ENCODE measurements around the gene SLC29A1. TPM values are rescaled to one million over a fixed set of nuclear protein-coding genes. Genes with fewer than 3 reads are reported as not detected.

SLC29A1 gene
- total RNA-seq, 1 donor from 2014 or later, result 41.7 TPM

- DNase-seq, result peak; percentile 47
Observed at GRCh38 chr6:44255871-44256774, 32.7 kb downstream of the SLC29A1 start.

- no peak for DNase-seq
Observed at GRCh38 chr6:44256775-44257024, 33.3 kb downstream of the SLC29A1 start.

GRCh38 chr6:44257025-44257752, 33.8 kb downstream of the SLC29A1 start, which contains the start of gene SLC35B2:
SLC35B2 (minus strand) TSS chr6:44257528; CDS start chr6:44257410, 118 bp downstream.
- peak; percentile 75 for DNase-seq

- no peak for DNase-seq
Observed at GRCh38 chr6:44257753-44258324, 34.4 kb downstream of the SLC29A1 start.

- DNase-seq, result no peak
Observed at GRCh38 chr6:44258325-44258863, 35.0 kb downstream of the SLC29A1 start.

- no peak for DNase-seq
Observed at GRCh38 chr6:44258921-44259320, 35.5 kb downstream of the SLC29A1 start.

GRCh38 chr6:44260011-44260410, 36.6 kb downstream of the SLC29A1 start:
- DNase-seq, result no peak

- no peak for DNase-seq
Observed at GRCh38 chr6:44260451-44261297, 37.3 kb downstream of the SLC29A1 start.

- no peak for DNase-seq
Observed at GRCh38 chr6:44261581-44261980, 38.2 kb downstream of the SLC29A1 start.

GRCh38 chr6:44262467-44263353, 39.3 kb downstream of the SLC29A1 start:
- no peak for DNase-seq

GRCh38 chr6:44263354-44264100, 40.1 kb downstream of the SLC29A1 start:
- DNase-seq, result peak; percentile 48

- no peak for DNase-seq
Observed at GRCh38 chr6:44264154-44265006, 41.0 kb downstream of the SLC29A1 start.

GRCh38 chr6:44265007-44265721, 41.8 kb downstream of the SLC29A1 start, which contains the start of gene NFKBIE:
NFKBIE (minus strand) TSS chr6:44265551; CDS start chr6:44265346, 205 bp downstream.
- DNase-seq, result peak; percentile 90

- DNase-seq, result no peak
Observed at GRCh38 chr6:44265722-44266233, 42.4 kb downstream of the SLC29A1 start.

GRCh38 chr6:44266347-44266746, 43.0 kb downstream of the SLC29A1 start:
- no peak for DNase-seq

GRCh38 chr6:44267252-44267651, 43.9 kb downstream of the SLC29A1 start:
- DNase-seq, result no peak

- DNase-seq, result peak; percentile 78
Observed at GRCh38 chr6:44268095-44268628, 44.8 kb downstream of the SLC29A1 start.
